ENCODE results near the gene UMODL1.

DNA sequence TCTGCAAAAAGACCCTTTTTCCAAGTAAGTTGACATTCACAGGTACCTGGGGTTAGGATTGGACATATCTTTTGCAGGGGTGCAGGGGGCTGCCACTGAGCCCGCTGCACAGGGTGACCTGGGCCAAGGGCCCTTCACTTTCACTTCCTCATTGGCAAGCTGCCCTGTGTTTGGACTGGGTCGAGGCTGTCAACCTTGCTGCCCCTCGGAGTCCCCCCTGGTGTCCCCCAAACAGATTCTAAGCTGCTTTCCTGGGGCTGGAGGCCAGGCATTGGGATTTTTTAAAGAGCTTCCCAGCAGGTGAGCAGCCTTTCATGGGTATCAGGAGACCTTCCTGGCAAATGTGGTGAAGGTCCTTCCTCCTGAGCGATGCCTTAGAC is 7.9 kb upstream of the UMODL1 start:
- TF ChIP-seq, protein P1, sequence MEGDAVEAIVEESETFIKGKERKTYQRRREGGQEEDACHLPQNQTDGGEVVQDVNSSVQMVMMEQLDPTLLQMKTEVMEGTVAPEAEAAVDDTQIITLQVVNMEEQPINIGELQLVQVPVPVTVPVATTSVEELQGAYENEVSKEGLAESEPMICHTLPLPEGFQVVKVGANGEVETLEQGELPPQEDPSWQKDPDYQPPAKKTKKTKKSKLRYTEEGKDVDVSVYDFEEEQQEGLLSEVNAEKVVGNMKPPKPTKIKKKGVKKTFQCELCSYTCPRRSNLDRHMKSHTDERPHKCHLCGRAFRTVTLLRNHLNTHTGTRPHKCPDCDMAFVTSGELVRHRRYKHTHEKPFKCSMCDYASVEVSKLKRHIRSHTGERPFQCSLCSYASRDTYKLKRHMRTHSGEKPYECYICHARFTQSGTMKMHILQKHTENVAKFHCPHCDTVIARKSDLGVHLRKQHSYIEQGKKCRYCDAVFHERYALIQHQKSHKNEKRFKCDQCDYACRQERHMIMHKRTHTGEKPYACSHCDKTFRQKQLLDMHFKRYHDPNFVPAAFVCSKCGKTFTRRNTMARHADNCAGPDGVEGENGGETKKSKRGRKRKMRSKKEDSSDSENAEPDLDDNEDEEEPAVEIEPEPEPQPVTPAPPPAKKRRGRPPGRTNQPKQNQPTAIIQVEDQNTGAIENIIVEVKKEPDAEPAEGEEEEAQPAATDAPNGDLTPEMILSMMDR (IDR thresholded peaks at IDR 0.05), result no peak
- no peak for TF ChIP-seq POLR2A (IDR thresholded peaks at IDR 0.05)

Data from ovary (tissue), 3 donors.